Omental fat pad (tissue), 4 donors: ENCODE results near the gene NAPA. TPM values are rescaled to one million over a fixed set of nuclear protein-coding genes. Genes with fewer than 3 reads are reported as not detected.

Experiments used
- ATAC-seq: fragments of 150-250 bp; one replicate; pipeline ENCODE4 v1.9.1; 2016; ENCODE audit warnings: mild to moderate bottlenecking, moderate library complexity; ENCODE audit not compliant: low FRiP score
- DNase-seq: peaks from one replicate; pipeline ENCODE4 v3.0.0-alpha.2; 2019; ENCODE audit warnings: low spot score
- total RNA-seq, 4 donors: library from RNA; depleted of rRNA; stranded (reverse); fragments of >200 nt; gene quantifications; one replicate each; pipeline ENCODE4 v1.1.0, GENCODE V29; 2016
- TF ChIP-seq, protein P1 (sequence below), 3 donors: fragments of 450-650 bp; IDR thresholded peaks; one replicate each; pipeline ENCODE4 v1.5.1; 2016 to 2017; ENCODE audit warnings: antibody characterized with exemption in 3 of 3, mild to moderate bottlenecking in 3 of 3, moderate library complexity in 2 of 3

NAPA gene
- total RNA-seq, 4 donors from 2014 or later = 77.5 to 83.6 (median 81.0) TPM

DNA sequence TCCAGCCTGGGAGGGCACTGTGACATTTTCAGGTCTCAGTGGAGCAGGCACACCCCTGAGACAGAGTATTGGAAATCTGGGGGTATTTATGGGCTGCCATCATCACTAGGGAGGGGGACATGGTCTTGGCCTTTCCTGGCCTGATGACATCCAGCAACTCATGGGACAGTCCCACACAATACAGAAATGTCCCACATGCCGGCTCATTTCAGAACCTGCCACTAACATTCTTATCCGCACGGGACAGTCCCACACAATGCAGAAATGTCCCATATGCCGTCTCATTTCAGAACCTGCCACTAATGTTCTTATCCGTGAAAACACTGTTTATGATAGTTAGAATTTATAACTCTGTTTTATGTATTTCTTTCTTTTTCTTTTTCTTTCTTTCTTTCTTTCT, 53.0 kb downstream of the NAPA start:
- TF ChIP-seq, protein P1, sequence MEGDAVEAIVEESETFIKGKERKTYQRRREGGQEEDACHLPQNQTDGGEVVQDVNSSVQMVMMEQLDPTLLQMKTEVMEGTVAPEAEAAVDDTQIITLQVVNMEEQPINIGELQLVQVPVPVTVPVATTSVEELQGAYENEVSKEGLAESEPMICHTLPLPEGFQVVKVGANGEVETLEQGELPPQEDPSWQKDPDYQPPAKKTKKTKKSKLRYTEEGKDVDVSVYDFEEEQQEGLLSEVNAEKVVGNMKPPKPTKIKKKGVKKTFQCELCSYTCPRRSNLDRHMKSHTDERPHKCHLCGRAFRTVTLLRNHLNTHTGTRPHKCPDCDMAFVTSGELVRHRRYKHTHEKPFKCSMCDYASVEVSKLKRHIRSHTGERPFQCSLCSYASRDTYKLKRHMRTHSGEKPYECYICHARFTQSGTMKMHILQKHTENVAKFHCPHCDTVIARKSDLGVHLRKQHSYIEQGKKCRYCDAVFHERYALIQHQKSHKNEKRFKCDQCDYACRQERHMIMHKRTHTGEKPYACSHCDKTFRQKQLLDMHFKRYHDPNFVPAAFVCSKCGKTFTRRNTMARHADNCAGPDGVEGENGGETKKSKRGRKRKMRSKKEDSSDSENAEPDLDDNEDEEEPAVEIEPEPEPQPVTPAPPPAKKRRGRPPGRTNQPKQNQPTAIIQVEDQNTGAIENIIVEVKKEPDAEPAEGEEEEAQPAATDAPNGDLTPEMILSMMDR (IDR thresholded peaks at IDR 0.05) = no peak
- DNase-seq (no peak), ATAC-seq (no peak)

DNA sequence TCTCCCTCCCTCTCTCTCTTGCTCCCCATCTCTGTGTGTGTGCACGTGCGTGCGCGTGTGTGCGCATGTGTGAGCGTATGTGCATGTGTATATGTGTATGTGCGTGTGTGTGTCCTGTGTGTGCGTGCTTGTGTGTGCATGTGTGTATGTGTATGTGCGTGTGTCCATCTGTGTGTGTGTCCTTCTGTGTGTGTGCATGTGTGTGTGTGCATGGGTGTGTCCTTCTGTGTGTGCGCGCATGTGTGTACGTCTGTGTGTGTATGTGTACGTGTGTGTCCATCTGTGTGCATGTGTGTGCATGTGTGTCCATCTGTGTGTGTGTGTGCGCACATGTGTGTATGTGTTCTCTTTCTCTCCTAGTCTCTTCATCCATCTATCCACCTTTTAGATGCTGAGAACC, 55.4 kb downstream of the NAPA start:
- no peak for ATAC-seq
- no peak for DNase-seq
- TF ChIP-seq, protein P1 (IDR thresholded peaks at IDR 0.05) = no peak

DNA sequence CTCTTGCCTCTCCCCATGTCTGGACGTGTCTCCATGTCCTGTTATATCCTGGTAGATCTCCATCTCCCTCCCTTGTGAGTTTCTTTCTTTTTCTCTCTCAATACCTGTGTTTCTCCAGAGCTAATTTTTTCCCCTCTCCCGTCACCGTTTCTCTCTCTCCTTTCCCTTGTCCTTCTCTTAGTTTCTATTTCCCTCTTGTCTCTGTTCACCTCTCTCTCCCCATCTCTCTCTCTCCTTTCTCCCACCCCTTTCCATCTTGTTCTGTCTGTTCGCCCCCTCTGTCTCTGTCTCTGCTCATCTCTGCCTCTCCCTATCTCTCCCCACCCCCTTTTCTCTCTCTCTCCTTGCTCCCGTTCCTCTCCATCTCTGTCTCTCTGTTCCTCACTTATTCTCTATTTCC, 56.2 kb downstream of the NAPA start:
- DNase-seq = no peak
- TF ChIP-seq, protein P1 (IDR thresholded peaks at IDR 0.05) = no peak
- no peak for ATAC-seq

DNA sequence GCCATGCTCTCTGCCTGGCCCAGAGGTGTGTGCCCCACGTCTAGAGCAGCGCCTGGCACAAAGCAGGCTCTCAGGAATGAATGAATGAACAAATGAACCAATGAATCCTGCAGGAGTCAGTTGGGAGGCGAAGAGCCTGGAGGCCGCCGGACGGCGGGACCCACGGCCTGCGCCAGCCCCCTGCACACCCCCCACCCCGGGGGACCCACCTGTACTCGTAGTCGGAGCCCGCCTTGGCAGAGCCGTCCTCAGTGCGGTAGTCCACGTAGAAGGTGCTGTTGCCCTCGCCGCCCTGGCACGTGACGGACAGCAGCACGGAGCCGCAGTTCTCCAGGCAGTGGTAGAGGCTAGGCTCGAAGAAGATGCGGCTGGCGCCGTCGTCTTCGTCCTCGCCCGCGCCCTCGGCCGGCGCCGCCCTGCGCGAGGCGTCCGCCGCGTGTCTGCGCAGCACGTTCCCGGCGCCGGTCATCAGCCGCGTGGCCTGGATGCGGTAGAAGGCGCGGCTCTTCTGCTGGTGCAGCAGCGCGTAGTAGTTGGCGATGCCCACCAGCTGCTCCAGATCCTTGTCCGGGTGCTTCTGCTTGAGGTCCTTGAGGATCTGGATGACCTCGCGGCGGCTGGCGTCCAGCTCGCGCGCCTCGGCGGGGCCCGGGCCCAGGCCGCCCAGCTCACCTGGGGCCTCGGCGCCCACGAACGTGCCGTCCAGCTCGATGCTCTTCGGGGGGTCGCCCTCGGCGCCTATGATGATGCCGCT, 58.0 kb downstream of the NAPA start:
- ATAC-seq (no peak), DNase-seq (no peak)
- TF ChIP-seq, protein P1 (IDR thresholded peaks at IDR 0.05) = no peak

DNA sequence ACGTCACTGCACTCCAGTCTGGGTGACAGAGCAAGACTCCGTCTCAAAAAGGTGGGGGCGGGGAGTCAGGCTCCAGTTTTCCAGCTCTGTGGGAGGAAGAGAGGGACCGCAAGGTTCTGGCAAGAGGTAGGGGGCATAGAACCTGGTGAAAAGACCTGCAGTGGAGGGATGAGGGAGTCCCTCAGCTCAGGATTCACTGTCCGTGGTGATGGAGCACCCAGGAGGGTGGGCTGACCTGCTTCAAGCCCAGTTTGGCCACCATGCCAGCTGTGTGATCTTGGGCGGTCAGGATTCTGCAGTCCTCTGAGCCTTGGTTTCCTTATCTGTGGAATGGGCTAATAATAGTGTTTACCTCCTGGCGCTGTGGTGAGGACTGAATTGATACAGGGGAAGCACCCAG, 64.4 kb downstream of the NAPA start:
- ATAC-seq (no peak), DNase-seq (no peak)
- TF ChIP-seq, protein P1 (IDR thresholded peaks at IDR 0.05) = no peak

DNA sequence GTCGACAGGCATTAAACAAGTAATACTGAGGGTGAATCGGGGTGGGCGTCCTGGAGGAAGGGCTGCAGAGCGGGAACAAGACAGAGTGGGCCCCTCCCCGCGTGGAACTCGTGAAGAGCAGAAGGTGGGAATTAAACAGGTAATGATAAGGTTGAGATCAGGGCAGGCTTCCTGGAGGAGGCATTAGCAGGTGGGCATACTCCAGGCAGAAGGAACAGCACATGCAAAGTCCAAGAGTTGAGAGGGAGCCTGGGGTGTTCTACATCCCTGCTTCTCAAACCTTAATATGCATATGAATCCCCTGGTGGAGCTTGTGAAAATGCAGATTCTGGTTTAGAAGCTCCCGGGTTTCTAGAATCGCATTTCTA, 66.5 kb downstream of the NAPA start:
- TF ChIP-seq, protein P1 (IDR thresholded peaks at IDR 0.05) = no peak
- DNase-seq = no peak
- no peak for ATAC-seq
